ENCODE measurements around the gene RRAS2. TPM values are rescaled to one million over a fixed set of nuclear protein-coding genes. Genes with fewer than 3 reads are reported as not detected.
"Not testable (repeated sequence)": the region's sequence is repeated elsewhere in the genome, so short reads cannot be mapped to it uniquely, and the experiment has no call there.

Gene RRAS2
- total and polyA plus RNA-seq, 8 donors, result 9.0 to 21.8 (median 14.8) TPM

- 35 to 38% methylated on average over 6 of the region's 6 CpGs for WGBS, 2 donors
- no peak for DNase-seq
- intact Hi-C loops (cut with DNase I), result no loop called here
- H3K4me1 ChIP-seq, result no peaks in the 10 kb centered on the region
- no peaks in the 10 kb centered on the region for H3K27me3 ChIP-seq
- H3K27ac ChIP-seq, result no peak overlapping the region
- H3K9me3 ChIP-seq, result no peaks in the 10 kb centered on the region
- no peak overlapping the region for H3K4me3 ChIP-seq
- no peaks in the 10 kb centered on the region for H3K36me3 ChIP-seq
- peak in 2 of 4 donors; percentile 44 to 49 for ATAC-seq
- FAIRE-seq, result no peak
- TF ChIP-seq, protein P1, sequence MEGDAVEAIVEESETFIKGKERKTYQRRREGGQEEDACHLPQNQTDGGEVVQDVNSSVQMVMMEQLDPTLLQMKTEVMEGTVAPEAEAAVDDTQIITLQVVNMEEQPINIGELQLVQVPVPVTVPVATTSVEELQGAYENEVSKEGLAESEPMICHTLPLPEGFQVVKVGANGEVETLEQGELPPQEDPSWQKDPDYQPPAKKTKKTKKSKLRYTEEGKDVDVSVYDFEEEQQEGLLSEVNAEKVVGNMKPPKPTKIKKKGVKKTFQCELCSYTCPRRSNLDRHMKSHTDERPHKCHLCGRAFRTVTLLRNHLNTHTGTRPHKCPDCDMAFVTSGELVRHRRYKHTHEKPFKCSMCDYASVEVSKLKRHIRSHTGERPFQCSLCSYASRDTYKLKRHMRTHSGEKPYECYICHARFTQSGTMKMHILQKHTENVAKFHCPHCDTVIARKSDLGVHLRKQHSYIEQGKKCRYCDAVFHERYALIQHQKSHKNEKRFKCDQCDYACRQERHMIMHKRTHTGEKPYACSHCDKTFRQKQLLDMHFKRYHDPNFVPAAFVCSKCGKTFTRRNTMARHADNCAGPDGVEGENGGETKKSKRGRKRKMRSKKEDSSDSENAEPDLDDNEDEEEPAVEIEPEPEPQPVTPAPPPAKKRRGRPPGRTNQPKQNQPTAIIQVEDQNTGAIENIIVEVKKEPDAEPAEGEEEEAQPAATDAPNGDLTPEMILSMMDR (IDR thresholded peaks at IDR 0.05), result no peak
Observed at GRCh38 chr11:14258221-14258935, 100.6 kb downstream of the RRAS2 start.

DNA sequence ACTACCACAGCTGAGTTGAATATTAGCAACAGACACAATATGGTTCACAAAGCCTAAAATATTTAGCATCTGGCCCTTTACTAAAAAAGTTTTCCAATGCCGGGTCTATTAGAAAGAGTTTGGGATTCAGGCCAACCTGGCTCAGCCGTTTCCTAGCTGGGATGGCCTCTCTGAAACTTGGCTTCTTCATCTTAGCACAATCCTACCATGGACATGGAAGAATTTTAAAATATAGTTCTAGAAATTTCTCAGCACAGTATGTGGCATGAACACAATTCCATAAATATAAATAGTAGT lies 103.8 kb downstream of the RRAS2 start:
- intact Hi-C loops (cut with DNase I), result no loop called here
- Histone ChIP-seq H3K36me3 (no peaks in the 10 kb centered on the region), H3K9me3 (no peaks in the 10 kb centered on the region), H3K4me3 (no peak overlapping the region), H3K4me1 (no peaks in the 10 kb centered on the region), H3K27ac (no peak overlapping the region), H3K27me3 (no peaks in the 10 kb centered on the region)
- 18 to 19% methylated on average over 2 of the region's 2 CpGs for WGBS, 2 donors
- ATAC-seq (no peak), DNase-seq (no peak), FAIRE-seq (no peak)
- TF ChIP-seq, protein P1 (IDR thresholded peaks at IDR 0.05), result no peak

DNA sequence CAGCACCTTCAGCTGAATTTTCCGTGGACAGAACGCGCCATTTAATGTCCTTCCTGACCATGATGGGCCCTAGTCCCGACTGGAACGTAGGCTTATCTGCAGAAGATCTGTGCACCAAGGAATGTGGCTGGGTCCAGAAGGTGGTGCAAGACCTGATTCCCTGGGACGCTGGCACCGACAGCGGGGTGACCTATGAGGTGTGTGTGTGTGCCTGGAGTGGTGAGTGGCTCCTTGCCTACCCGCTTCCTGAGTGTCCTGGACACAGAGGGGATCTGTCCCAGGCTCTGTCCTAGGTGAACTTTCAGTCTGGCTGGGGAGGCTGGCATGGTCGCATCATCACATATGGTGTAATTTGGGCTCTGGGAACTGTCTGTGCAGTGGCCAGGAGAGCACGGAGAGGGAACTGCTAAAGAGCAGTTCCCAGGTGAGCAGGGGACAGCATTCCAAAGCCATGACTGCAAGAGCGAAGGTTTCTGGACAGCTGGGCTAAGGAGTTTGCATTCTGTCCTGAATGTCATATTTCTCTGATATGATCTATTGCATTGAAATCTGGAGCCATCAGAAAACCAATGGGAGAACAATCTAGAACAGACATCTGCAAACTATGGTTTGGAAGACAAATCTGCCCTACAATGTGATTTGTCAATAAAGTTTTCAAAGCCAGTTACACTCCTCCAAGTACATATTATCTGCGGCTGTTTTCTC lies 104.3 kb downstream of the RRAS2 start:
- no peaks in the 10 kb centered on the region for H3K27me3 ChIP-seq
- WGBS, 2 donors, result 75 to 83% methylated on average over 13 of the region's 13 CpGs
- intact Hi-C loops (cut with DNase I), result no loop called here
- H3K27ac ChIP-seq, result no peak overlapping the region
- no peaks in the 10 kb centered on the region for H3K36me3 ChIP-seq
- no peaks in the 10 kb centered on the region for H3K9me3 ChIP-seq
- FAIRE-seq (no peak), DNase-seq (no peak), ATAC-seq (no peak)
- TF ChIP-seq, protein P1 (IDR thresholded peaks at IDR 0.05), result no peak
- H3K4me1 ChIP-seq, result no peaks in the 10 kb centered on the region
- no peak overlapping the region for H3K4me3 ChIP-seq

- ATAC-seq (no peak), FAIRE-seq (no peak), DNase-seq (no peak)
- H3K4me1 ChIP-seq, result no peaks in the 10 kb centered on the region
- 75 to 80% methylated on average over 5 of the region's 5 CpGs for WGBS, 2 donors
- no peak overlapping the region for H3K4me3 ChIP-seq
- TF ChIP-seq, protein P1 (IDR thresholded peaks at IDR 0.05), result no peak
- no peaks in the 10 kb centered on the region for H3K27me3 ChIP-seq
- no peak overlapping the region for H3K27ac ChIP-seq
- intact Hi-C loops (cut with DNase I), result no loop called here
- no peaks in the 10 kb centered on the region for H3K9me3 ChIP-seq
- no peaks in the 10 kb centered on the region for H3K36me3 ChIP-seq
Observed at GRCh38 chr11:14253840-14254239, 105.1 kb downstream of the RRAS2 start.

- Histone ChIP-seq H3K4me3 (no peak overlapping the region), H3K9me3 (no peaks in the 10 kb centered on the region), H3K4me1 (no peaks in the 10 kb centered on the region), H3K36me3 (no peaks in the 10 kb centered on the region), H3K27me3 (no peaks in the 10 kb centered on the region), H3K27ac (no peak overlapping the region)
- ATAC-seq (no peak), DNase-seq (no peak), FAIRE-seq (no peak)
- TF ChIP-seq, protein P1 (IDR thresholded peaks at IDR 0.05), result no peak
- intact Hi-C loops (cut with DNase I), result no loop called here
- 32 to 36% methylated on average over 2 of the region's 2 CpGs for WGBS, 2 donors
Observed at GRCh38 chr11:14253421-14253820, 105.6 kb downstream of the RRAS2 start.

DNA sequence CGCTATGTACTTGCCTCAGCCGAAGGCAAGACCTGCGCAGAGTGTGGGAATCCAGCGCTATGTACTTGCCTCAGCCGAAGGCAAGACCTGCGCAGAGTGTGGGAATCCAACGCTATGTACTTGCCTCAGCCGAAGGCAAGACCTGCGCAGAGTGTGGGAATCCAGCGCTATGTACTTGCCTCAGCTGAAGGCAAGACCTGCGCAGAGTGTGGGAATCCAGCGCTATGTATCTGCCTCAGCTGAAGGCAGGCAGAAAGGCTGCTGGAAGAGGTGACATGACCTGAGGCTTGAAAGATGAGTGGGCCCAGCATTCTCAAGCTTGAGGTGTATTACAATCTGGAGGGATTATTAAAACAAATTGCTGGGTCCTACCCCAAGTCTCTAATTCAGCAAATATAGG lies 106.5 kb downstream of the RRAS2 start:
- intact Hi-C loops (cut with DNase I); H3K27me3 ChIP-seq; H3K9me3 ChIP-seq; H3K4me1 ChIP-seq; FAIRE-seq; H3K4me3 ChIP-seq; ATAC-seq; DNase-seq; H3K27ac ChIP-seq; H3K36me3 ChIP-seq: not testable (repeated sequence)
- 93 to 94% methylated on average over 5 to 6 of the region's 12 CpGs for WGBS, 2 donors

Data from pancreas (tissue), 10 donors.